ENCODE results near the gene PTPN6. TPM values are rescaled to one million over a fixed set of nuclear protein-coding genes. Genes with fewer than 3 reads are reported as not detected.
A peak's percentile ranks its signal among the peaks of the same experiment; 100 is the strongest.

Gene PTPN6
- polyA plus RNA-seq, 1 experiment, result 0.27 TPM

- ChIA-PET POLR2A (interaction anchor here (0.6 to 1.1 kb wide), 2 partner anchors 10 to 240 kb away, joined by 6 read pairs; no protein-coding TSS in a partner anchor), CTCF (interaction anchor here (1.1 to 1.9 kb wide), 3 partner anchors 9 to 59 kb away, joined by 3 to 11 read pairs (median 3); no protein-coding TSS in a partner anchor)
- Histone ChIP-seq H3K4me3 (ENCODE audit: low read depth, low read length) (peak overlapping the region; percentile 55), H3K36me3 (ENCODE audit: control insufficient read depth, insufficient read depth, low read length) (peaks cover 2% of the 10 kb centered on the region), H3K27me3 (ENCODE audit: control insufficient read depth, insufficient read depth, low read length) (no peaks in the 10 kb centered on the region)
- no peak for TF ChIP-seq CTCF (IDR thresholded peaks at IDR 0.05; ENCODE audit: insufficient read depth, low read depth, low read length)
- DNase-seq (ENCODE audit: low read depth), result no peak
These were observed 23.0 kb upstream of the PTPN6 start for GRCh38 chr12:6928022-6928702.

DNA sequence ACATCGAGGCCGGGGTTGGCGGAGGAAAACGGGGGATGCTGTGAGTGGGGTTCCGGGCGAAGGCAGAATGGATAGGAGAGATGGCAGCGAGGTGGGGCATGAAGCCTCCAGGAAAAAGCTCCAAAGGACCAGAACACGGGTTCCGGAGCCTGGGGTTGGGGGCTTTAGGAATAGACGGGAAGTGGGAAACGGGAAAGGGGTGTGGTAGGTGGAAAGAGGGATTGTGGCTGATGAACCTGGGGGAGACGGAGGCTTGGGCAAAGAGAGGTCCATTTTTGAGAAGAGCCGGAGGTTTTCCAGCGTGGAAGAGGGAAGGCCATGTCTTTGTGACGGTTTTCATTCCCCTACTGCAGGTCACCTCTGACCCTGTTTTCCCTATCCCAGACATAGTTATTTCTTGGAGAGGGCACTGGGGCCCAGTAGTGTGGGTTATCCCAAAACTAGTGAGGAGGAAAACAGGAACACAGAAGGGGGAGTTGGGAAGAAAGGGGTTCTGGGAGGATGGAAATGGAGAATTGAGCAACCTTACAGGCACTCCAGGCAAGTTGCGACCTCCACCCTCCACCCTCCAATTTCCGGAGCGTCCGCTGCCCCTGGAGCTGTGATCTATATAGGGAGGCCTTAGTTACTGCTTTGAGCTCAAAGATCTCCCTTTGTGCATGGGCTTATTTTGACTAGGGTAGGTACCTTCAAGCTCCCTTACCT, 22.3 kb upstream of the PTPN6 start:
- DNase-seq (ENCODE audit: low read depth), result no peak
- peaks cover under 1% of the 10 kb centered on the region for H3K36me3 ChIP-seq (ENCODE audit: control insufficient read depth, insufficient read depth, low read length)
- peak overlapping the region; percentile 55 for H3K4me3 ChIP-seq (ENCODE audit: low read depth, low read length)
- H3K27me3 ChIP-seq (ENCODE audit: control insufficient read depth, insufficient read depth, low read length), result no peaks in the 10 kb centered on the region
- POLR2A ChIA-PET, result interaction anchor here (0.5 to 1.1 kb wide), 3 partner anchors 9 to 240 kb away, joined by 3 to 6 read pairs (median 6); partner anchors contain the start of gene LPCAT3
- no peak for TF ChIP-seq CTCF (IDR thresholded peaks at IDR 0.05; ENCODE audit: insufficient read depth, low read depth, low read length)
- CTCF ChIA-PET, result interaction anchor here (1.0 to 1.9 kb wide), 6 partner anchors 9 to 60 kb away, joined by 3 to 11 read pairs (median 3); partner anchors contain the start of genes C12orf57 and RNU7-1

- TF ChIP-seq CTCF (IDR thresholded peaks at IDR 0.05; ENCODE audit: insufficient read depth, low read depth, low read length), result no peak
- POLR2A ChIA-PET, result interaction anchor here (1.1 kb wide), 1 partner anchor 8 kb away, joined by 6 read pairs; no protein-coding TSS in a partner anchor
- CTCF ChIA-PET, result interaction anchor here (0.5 to 1.9 kb wide), 7 partner anchors 8 to 60 kb away, joined by 3 to 11 read pairs (median 3); partner anchors contain the start of genes C12orf57 and RNU7-1
- H3K27me3 ChIP-seq (ENCODE audit: control insufficient read depth, insufficient read depth, low read length), result no peaks in the 10 kb centered on the region
- peaks cover 9% of the 10 kb centered on the region for H3K36me3 ChIP-seq (ENCODE audit: control insufficient read depth, insufficient read depth, low read length)
- peak overlapping the region; percentile 55 for H3K4me3 ChIP-seq (ENCODE audit: low read depth, low read length)
- no peak for DNase-seq (ENCODE audit: low read depth)
These were observed 21.4 kb upstream of the PTPN6 start for GRCh38 chr12:6929466-6930452.

- POLR2A ChIA-PET, result no interaction called here
- DNase-seq (ENCODE audit: low read depth), result no peak
- TF ChIP-seq CTCF (IDR thresholded peaks at IDR 0.05; ENCODE audit: insufficient read depth, low read depth, low read length), result no peak
- H3K27me3 ChIP-seq (ENCODE audit: control insufficient read depth, insufficient read depth, low read length), result no peaks in the 10 kb centered on the region
- H3K36me3 ChIP-seq (ENCODE audit: control insufficient read depth, insufficient read depth, low read length), result peaks cover 26% of the 10 kb centered on the region
- no peak overlapping the region for H3K4me3 ChIP-seq (ENCODE audit: low read depth, low read length)
- CTCF ChIA-PET, result interaction anchor here (1.0 to 1.3 kb wide), 3 partner anchors 41 to 177 kb away, joined by 3 to 4 read pairs (median 3); partner anchors contain the start of genes C1RL and SPSB2
These were observed 18.4 kb upstream of the PTPN6 start for GRCh38 chr12:6932766-6933165.

All from BJ (cell line).